GM21423 (cell line): ENCODE data around the gene LOXL3.

Experiments used
- ATAC-seq: cut with Tn5 transposase; IDR thresholded peaks from one replicate; pipeline ENCODE4 v1.9.1; 2021; ENCODE audit warnings: mild to moderate bottlenecking, moderate library complexity; ENCODE audit not compliant: unreplicated experiment

LOXL3 gene

DNA sequence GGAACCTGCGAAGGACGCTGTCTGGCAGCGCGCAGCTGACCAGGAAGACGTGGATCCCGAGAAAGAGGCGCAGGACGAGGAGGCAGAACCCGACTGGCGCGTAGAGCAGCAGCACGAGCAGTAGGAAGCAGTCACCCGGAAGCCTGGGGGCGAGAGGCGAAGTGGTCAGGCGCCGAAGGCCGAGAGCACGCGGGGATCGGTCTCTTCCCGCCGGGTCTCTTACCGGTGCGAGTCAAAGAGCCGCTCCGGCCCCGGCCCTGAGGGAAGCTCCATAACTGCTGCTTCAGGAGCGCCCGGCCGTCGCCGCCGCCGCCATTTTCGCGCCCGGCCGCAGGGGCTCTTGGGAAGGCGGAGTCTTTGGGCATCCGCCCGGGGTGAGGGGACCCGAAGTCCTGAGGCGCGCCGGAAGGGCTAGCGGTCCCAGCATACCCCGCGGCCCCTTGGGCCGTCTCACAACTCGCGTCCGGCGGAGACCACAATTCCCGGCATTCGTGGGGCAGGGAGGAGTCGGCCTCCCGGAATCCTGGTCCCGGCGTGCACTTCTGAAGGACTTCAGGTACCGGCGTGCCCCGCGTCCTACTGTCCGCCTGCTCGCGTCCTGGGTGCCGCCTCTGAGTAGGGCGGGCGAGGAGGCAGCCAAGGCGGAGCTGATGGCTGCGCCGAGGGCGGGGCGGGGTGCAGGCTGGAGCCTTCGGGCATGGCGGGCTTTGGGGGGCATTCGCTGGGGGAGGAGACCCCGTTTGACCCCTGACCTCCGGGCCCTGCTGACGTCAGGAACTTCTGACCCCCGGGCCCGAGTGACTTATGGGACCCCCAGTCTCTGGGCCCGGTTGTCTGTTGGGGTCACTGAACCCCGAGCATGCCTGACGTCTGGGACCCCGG is 24.1 kb downstream of the LOXL3 start, which contains the start of the genes AUP1 and HTRA2:
Gene AUP1, minus strand, starts transcription at position 350 of the 882 bp plus-strand sequence. Its CDS starts 77 bp downstream, at position 273.
Gene HTRA2, plus strand, starts transcription at position 577 of the 882 bp plus-strand sequence. Its CDS starts 74 bp downstream, at position 651.
- ATAC-seq: peak; percentile 80

DNA sequence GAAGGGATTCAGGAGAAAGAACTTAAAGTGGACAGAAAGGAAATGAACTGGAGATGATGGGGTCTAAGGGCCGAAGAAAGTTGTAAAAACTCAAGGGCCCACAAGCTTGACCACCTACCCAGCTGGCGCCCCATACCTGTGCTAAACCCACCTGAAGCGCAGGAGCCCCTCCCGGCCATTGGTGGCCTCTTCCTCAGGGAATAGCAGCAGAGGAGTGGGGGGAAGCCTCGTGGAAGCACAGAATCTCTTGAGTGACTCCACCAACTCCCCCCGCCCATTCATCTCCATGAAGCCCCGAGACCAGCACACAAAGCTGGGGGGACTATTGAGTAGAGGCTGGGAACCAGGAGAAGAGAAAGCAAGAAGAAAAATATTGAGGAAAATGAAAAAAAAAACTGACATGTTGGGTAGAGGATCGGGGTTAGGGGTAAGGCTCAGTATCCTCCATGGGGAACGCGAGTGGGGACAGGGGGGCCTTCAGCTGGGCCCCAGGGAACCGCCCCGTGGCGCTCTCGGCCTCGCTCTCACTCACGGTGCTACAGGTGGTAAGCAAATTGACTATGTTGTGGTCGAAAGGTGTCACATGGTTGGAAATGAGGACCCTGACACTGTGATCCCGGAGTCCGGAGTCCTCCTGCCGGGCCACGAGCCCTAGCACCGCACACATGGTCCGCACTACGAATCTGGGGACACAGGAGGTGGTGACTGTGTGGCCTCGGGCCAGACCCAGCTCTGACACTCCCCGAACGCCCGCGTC is 25.0 kb downstream of the LOXL3 start:
- ATAC-seq: peak; percentile 8

DNA sequence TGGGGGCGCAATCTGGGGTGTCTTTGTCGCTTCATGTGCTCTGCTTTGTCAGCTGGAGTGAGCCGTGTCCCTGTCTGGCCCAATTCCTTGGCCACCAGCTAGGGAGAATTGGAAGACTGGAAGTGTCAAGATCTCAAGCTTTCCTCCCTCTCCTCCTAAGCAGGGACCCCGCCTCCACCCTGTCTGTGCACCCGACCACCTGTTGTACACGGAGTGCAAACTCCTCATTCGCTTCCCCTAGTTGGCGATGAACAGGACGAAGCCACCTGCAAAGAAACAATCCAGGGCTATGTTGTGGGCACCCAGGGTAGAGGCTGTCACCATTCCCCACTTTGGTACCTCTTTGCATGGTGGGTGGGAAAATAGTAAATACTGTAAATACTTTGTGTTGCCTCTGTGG is 26.0 kb downstream of the LOXL3 start:
- no peak for ATAC-seq

DNA sequence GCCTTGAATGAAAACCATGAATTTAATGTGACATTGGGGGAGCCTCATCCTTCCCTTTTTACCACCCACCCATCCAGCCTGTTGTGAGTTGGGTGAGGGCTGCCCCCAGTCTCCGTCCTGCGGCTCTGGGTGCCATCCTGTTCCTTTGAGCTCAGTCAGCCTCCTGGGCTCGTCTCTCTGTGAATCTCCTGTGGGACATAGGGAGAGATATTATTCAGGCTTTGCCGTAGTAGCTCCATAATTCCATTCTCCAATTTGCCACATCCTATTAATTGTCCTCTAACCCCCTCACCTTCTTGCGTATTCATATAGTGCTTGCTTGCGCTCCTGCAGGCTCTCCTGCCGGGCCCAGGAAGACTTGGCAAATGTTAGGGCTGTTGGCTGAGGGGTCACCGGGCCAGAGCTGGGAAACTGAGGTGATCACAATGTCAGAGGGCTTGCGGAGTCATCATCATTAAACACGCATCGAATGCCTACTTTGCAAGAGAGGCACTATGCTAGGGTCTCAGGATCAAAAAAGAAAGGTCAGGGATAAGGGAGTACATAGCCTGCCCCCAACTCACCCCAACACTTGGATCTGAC is 27.0 kb downstream of the LOXL3 start:
- ATAC-seq: no peak

DNA sequence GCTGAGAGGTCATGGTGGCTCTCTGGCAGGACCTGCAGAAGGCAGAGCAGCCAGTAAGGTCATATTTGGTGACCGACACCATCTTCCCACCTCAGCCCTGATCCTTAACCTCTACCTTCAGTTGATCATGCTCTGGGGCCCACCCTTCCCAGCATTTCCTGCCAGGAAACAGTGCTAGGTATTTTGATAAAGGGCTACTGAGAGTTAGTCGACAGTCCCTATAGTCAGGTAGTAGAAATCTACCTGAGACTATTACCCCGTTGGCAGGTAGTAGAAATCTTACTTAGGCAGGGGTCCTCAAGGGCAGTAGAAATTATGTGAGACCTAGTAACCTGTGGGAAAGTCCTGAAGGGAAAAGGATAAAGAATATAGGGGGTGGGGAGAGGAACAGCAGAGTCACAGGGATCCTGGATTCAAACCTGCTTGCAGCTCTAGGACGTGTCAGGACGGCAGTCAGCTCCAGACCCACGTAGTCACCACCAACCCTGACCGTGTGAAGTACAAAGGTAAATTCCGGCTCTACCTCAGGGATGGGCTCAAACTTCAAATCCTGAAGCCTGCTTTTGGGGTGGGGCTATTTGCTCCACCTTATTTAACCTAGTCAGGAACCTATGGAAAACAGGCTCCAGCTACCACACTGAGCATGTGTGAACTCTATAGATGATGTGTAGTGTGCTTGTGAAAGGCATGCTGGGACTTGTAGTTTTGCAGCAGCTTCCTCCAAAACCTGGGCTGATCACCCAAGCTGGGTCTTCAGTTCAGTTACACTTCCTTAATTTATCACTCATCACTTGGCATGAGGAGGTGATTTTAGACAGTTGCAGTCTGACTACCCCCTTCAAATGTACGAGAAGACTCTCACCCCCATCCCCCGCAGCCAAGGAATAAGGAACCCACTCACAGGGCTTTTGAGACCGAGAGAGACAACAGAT is 27.8 kb downstream of the LOXL3 start, which contains the start of gene DQX1:
Gene DQX1, minus strand, starts transcription at position 515 of the 932 bp plus-strand sequence. Its CDS starts 502 bp downstream, at position 13.
- no peak for ATAC-seq

DNA sequence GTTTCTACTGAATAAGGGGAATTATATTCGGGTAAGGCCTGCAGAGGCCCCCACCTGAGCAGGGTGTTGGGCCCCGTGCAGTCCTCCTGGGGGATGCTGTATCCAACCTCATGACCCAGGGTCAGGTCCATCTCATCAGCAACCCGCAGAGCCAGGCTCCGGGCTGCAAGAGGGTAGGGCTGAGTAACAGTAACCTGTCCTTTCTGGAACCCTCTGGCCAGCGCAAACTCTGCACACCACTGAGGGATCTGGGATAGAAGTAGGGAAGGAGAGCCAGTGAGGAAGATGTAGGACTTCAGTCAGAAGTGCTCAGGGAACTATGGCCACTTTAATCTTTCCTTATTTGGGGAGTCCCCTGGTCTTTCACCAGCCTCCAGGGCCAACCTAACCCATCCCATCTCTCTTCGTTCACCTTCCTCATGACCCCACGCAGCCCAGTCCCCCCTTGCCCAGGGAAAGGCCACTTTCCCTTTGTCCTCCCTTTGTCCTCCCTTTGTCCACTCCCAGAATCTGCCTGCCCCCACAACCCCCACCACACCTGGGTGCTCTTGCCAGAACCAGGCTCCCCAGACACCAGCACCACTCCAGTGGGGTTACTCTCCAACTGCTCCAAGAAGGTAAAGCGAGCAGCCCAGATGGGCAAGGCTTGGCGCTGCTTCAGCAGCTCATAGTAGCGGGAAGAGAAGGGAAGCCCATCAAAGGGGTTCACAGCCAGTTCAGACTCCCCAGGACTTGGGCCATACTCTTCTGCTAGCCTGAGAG is 28.6 kb downstream of the LOXL3 start:
- ATAC-seq: no peak

DNA sequence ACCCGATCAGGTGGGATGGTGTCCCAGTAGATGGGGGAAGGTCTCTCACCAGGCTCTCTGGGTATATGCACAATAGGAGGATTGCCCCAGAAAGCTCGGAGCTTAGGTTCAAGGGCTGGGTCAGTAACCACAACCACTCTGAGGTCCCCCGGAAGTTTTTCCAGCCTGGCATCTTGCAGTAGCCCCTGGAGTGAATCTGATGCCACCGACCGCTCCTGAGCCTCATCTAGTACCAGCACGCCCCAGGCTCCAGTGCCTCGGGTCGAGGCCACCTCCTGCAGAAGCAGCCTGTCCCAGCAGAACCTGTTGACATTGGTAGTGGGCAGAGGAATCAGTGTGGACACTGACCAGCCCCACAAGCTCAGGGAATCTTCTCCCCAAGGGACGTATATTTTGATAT is 29.7 kb downstream of the LOXL3 start:
- no peak for ATAC-seq

DNA sequence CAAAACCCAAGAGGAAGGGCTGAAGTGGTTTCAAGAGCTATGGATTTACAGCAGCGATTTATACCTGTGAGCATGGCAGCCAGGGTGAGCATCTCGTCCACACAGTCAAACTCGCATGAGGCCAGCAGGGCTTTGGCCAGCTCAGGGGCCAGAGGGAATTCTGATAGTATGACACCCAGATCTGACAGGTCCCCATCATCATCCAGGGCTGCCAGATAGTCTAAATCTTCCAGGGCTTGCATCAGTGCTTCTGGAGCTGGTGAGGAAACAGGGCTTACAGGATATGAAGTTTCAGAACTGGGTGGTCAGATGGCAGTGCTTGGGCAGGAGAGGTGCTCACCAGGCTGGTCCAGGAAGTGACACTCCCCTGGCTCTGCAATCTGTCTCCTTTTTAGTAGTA is 31.2 kb downstream of the LOXL3 start:
- no peak for ATAC-seq

DNA sequence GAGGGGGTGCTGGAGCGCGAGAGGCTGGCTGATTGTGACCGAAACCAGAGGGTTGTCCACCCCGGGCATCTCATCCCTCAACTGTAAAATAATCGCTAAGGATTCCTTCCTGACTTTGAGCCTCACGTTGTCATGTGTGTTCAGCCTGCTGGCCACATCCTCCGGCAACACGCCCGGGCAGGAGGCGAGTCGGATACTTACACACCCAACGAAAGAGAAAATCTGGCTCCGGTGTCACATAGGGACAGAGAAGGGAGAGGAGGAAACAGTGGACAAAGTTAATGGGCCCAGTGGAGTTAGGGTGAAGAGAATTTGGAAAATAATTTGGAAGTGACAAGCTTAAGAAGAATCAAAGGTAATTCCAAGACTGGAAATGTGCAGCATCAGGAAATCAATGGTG is 37.1 kb downstream of the LOXL3 start:
- no peak for ATAC-seq

DNA sequence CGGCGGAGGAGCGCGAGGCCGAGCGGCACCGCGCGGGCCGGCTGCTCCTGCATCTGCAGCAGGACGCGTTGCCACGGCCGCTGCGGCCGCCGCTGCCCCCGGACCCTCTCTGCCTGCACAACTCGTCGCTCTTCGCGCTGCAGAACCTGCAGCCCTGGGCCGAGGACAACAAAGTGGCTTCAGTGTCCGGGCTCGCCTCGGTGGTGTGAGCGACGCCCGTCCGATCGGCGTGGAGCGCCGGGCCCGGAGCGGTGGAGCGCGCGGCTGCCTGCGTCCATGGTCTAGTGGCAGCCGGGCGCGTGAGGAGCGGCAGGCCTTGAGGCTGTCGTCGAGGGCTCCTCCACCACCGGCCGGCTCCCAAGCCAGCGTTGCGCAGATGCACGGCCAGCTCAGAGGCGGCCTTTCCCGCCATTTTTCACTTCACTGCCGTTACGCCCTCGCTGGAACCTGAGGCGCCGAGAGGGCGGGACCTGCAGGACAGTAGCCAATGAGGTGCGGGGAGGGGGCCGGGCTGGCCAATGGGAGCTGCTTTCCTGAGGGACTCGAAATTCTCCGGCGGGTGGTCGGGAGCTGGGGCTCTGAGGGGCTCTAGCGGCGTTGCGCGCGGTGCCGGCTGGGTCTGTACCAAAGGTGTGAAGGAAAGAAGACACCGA is 37.6 kb downstream of the LOXL3 start:
- peak; percentile 63 for ATAC-seq

DNA sequence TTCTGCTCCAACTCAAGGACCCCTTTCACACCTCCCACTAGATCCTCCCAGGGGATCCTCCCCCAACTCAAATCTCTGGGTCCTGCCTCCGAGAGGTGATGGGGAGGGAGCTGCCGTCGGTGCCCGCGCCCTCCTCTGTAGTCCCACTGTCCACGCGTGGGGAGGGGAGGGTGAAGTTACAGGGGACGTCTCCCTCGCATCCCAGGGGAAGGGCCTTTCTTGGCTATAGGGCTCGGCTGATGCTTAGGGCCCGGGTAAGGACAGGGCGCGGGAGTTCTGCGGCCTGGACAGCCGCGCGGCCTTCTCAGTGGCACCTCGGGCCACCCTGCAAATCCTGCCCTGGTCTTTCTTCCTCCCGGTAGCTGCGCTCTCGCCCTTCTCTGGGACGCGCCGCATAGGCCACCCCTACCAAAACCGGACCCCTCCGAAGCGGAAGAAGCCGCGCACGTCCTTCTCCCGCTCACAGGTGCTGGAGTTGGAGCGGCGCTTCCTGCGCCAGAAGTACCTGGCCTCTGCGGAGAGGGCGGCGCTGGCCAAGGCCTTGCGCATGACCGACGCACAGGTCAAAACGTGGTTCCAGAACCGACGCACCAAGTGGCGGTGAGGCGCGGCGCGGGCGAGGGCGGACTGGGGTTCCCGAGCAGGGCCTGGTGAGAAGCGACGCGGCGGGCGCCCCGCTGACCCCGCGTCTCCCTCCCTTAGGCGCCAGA is 38.3 kb downstream of the LOXL3 start:
- no peak for ATAC-seq

DNA sequence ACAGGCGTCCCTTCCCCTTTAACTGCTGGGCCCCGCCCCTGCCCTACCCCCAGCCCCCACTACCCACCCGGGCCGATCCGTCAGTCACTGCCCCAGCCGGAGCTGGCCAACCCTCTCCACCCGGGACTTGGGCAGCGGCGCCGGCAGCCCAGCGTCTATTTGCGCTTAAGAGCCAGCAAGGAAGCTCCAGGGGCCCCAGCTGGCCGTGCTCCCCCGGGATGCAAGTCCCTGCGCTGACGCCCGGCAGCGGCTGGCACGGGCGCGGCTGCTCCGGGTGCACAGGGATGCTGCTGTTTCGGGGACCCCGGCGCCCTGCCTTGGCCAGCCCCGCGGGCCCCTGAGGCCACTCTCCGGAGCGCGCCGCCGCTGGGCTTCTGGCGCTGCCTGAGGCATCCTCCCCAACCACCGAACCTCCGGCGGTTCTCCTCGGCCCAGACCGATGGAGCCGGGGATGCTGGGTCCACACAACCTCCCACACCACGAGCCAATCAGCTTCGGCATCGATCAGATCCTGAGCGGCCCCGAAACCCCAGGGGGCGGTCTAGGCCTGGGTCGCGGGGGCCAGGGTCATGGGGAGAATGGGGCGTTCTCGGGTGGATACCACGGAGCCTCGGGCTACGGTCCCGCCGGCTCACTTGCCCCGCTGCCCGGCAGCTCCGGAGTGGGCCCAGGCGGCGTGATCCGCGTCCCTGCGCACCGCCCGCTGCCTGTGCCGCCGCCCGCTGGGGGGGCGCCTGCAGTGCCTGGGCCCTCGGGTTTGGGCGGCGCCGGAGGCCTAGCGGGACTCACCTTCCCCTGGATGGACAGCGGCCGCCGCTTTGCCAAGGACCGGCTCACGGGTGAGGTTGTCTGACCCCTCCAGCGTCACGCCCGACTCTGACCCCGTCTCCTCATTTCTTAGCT is 39.1 kb downstream of the LOXL3 start, which contains the start of gene TLX2:
Gene TLX2, plus strand, starts transcription at position 83 of the 903 bp plus-strand sequence. Its CDS starts 357 bp downstream, at position 440.
- ATAC-seq: no peak

DNA sequence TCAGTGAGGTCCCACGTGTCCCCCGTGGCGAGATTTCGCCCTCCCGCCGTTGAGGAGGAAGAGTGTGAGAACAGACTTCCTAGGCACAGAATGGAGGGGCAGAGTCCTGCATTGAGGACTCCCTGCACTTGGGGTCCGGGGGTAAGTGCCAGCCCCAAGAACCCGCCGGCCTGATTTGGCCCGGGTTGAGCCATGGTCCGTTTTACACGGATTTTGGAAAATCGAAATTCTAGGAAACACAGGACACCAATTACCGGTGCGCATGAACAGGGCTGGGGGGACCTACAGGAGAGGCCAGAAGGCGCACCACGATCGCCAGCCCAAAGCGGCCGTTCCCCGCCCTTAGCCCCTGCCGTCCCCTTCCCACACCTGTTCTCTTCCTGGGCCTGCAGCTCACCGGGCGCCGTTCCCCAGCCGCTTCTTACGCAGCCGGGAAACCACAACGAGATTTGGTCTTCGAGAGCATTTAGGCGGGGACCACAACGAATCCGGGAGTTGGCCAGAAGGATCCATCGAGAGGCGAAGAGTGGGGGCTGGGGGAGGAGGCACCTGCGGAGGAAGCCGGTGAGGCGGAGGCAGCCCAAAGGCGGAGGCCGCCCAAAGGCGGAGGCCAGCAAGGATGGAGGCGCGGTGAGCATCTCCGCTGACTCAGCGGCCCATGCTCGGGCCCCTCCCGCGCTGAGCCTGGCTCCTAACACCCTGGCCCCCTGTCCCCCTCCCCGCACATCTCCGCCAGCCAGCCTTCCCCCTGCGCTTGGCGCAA is 40.0 kb downstream of the LOXL3 start:
- ATAC-seq: no peak

DNA sequence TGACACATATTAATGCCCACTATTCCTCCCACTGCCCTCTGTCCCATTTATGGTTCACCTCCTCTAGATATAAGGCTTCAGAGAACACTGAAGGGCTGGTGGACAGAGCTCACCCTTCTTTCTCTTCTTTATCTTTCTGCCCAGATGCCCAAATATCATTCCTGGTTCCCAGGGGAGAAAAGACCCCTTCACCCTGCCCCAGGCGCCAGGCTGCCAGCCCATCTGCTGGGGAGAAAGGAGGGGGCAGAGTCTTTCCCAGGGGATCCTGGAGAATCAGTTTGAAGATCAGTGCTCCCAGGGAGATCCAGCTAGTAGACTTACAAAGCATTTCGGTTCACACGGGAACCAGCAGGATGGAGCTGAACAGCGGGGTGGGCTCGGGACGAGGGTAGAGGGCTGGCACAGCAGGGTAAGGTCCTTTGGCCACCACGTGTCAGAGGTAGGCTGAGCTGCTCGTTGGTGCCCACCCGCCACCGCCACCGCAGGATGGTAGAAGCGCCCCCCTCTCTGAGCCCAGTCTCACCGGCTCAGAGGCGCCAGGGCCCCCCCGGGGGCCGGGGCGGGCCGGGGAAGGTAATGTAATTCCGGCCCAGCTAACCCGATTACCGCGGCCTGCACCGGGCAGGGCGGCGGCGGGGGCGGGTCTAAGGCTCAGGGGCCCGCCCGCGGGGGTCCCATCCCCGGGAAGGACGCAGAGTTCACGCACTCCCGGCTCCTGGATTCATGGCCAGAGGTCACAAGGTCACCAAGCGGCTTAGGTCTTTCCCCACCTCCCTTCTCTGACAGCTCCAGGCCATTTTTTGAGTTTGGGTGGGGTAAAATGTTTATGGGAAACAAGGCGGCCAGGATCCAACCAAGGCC is 40.8 kb downstream of the LOXL3 start:
- ATAC-seq: no peak
